Stimulated activated naive CD4-positive, alpha-beta T cell treated with Interleukin-2 at 50 U/mL for 16 hours (primary cell): ENCODE results near the gene SERPINA4.
"Not testable (repeated sequence)": the region's sequence is repeated elsewhere in the genome, so short reads cannot be mapped to it uniquely, and the experiment has no call there.

Experiments
- DNase-seq: peaks from one replicate; lab custom pipeline; 2025; lab: John Stamatoyannopoulos, UW

Gene SERPINA4

GRCh38 chr14:94592457-94592856 lies 31.2 kb downstream of the SERPINA4 start:
- no peak for DNase-seq

GRCh38 chr14:94593376-94593748 lies 32.1 kb downstream of the SERPINA4 start:
- no peak for DNase-seq

GRCh38 chr14:94593749-94594431 lies 32.6 kb downstream of the SERPINA4 start:
- no peak for DNase-seq

- no peak for DNase-seq
Measured at GRCh38 chr14:94594441-94594840, 33.2 kb downstream of the SERPINA4 start.

GRCh38 chr14:94595912-94596311 lies 34.7 kb downstream of the SERPINA4 start:
- no peak for DNase-seq

- no peak for DNase-seq
Measured at GRCh38 chr14:94596361-94596760, 35.1 kb downstream of the SERPINA4 start.

GRCh38 chr14:94597788-94598187 lies 36.5 kb downstream of the SERPINA4 start:
- no peak for DNase-seq

GRCh38 chr14:94598506-94598815 lies 37.2 kb downstream of the SERPINA4 start:
- no peak for DNase-seq

- no peak for DNase-seq
Measured at GRCh38 chr14:94598816-94599655, 37.8 kb downstream of the SERPINA4 start.

GRCh38 chr14:94599656-94600004 lies 38.4 kb downstream of the SERPINA4 start:
- no peak for DNase-seq

GRCh38 chr14:94600148-94600545 lies 38.9 kb downstream of the SERPINA4 start:
- no peak for DNase-seq

- no peak for DNase-seq
Measured at GRCh38 chr14:94601884-94602391, 40.7 kb downstream of the SERPINA4 start.

- DNase-seq = no peak
Measured at GRCh38 chr14:94602722-94603121, 41.5 kb downstream of the SERPINA4 start.

GRCh38 chr14:94605361-94605760 lies 44.1 kb downstream of the SERPINA4 start:
- DNase-seq = no peak

- DNase-seq = not testable (repeated sequence)
Measured at GRCh38 chr14:94608966-94609365, 47.7 kb downstream of the SERPINA4 start.

- DNase-seq = no peak
Measured at GRCh38 chr14:94611179-94611578, 49.9 kb downstream of the SERPINA4 start.

- DNase-seq = no peak
Measured at GRCh38 chr14:94612174-94612573, 50.9 kb downstream of the SERPINA4 start, which contains the start of gene SERPINA3. SERPINA3 (plus strand) TSS chr14:94612391; CDS start chr14:94614442, 2,051 bp downstream.

- no peak for DNase-seq
Measured at GRCh38 chr14:94612580-94613554, 51.6 kb downstream of the SERPINA4 start.

GRCh38 chr14:94613720-94614644 lies 52.7 kb downstream of the SERPINA4 start:
- DNase-seq = no peak

- DNase-seq = no peak
Measured at GRCh38 chr14:94614802-94615201, 53.6 kb downstream of the SERPINA4 start.

GRCh38 chr14:94615254-94615653 lies 54.0 kb downstream of the SERPINA4 start:
- DNase-seq = no peak
